HCT116 (cell line): ENCODE data around the gene ARHGAP42. TPM values are rescaled to one million over a fixed set of nuclear protein-coding genes. Genes with fewer than 3 reads are reported as not detected.

Experiments used
- ATAC-seq: fragments of 200-7000 bp; cut with Tn5 transposase; 2 replicates; pipeline ENCODE4 v1.9.1; 2020; ENCODE audit warnings: mild to moderate bottlenecking, moderate library complexity
- BruUV-seq: library from RNA; stranded (reverse); fragments of 400-500 nt; replicated peaks from 2 replicates; lab custom pipeline; 2021; lab: Mats Ljungman, UMichigan
- CTCF ChIA-PET: fragments of 300-600 bp; sonication (Branson Sonifier 250); formaldehyde crosslinking; loops from one replicate; lab custom pipeline; 2021; ENCODE audit warnings: antibody characterized with exemption; lab: Charles Lee
- POLR2A ChIA-PET: fragments of 300-600, 350-600 bp; sonication (Branson Sonifier 250); formaldehyde crosslinking; loops from one replicate; lab custom pipeline; 2021; ENCODE audit warnings: antibody characterized with exemption; lab: Charles Lee
- RAD21 ChIA-PET, 2 experiments: fragments of 300-600 bp; sonication (Branson Sonifier 250); formaldehyde crosslinking; loops; one replicate each; lab custom pipeline; 2023; ENCODE audit warnings: low total read pairs in 2 of 2; ENCODE audit not compliant: uncharacterized antibody in 2 of 2, unreplicated experiment in 2 of 2, low non-redundant PET in 1 of 2; lab: Charles Lee
- DNase-seq: peaks from one replicate; pipeline ENCODE4 v3.0.0-alpha.2; 2010; ENCODE audit warnings: low read depth, low spot score
- H2AFZ ChIP-seq: fragments of 200-600 bp; shearing (Covaris generic), sonication (generic); 2 replicates; pipeline ENCODE4 v1.6.1; 2017; ENCODE audit warnings: low read depth, mixed run types, mixed read lengths, antibody characterized with exemption, low read length; ENCODE audit not compliant: poor library complexity, severe bottlenecking
- H3K27ac ChIP-seq: 2 replicates; pipeline ENCODE4 v1.5.1; 2012; ENCODE audit warnings: low read depth, low read length
- H3K27me3 ChIP-seq: fragments of 200-600 bp; sonication (generic); 2 replicates; pipeline ENCODE4 v1.6.1; 2016; ENCODE audit warnings: mixed run types, low read length, mixed read lengths; ENCODE audit not compliant: insufficient read depth
- H3K36me3 ChIP-seq, 2 experiments: fragments of 200-500 bp in 1 of 2; fragments of 200-600 bp in 1 of 2; sonication (Bioruptor generic) in 1 of 2; sonication (generic) in 1 of 2; 2 replicates each; pipeline versions ENCODE4 v1.5.1 to v1.6.1; 2014 to 2016; ENCODE audit warnings: low read length in 2 of 2, inconsistent platforms in 1 of 2, mixed read lengths in 1 of 2, mixed run types in 1 of 2; ENCODE audit not compliant: insufficient read depth in 2 of 2, control insufficient read depth in 1 of 2
- H3K4me1 ChIP-seq, 2 experiments: fragments of 200-600 bp in 1 of 2; sonication (generic) in 1 of 2; 2 replicates each; pipeline versions ENCODE4 v1.5.1 to v1.6.1; 2012 to 2017; ENCODE audit warnings: low read length in 2 of 2, inconsistent platforms in 1 of 2, mild to moderate bottlenecking in 1 of 2, mixed read lengths in 1 of 2, mixed run types in 1 of 2, moderate library complexity in 1 of 2; ENCODE audit not compliant: insufficient read depth in 2 of 2, control insufficient read depth in 1 of 2
- H3K4me2 ChIP-seq: fragments of 200-600 bp; sonication (generic); 2 replicates; pipeline ENCODE4 v1.6.1; 2017; ENCODE audit warnings: mixed run types, low read length, mixed read lengths
- H3K4me3 ChIP-seq, 2 experiments: fragments of 200-600 bp in 1 of 2; sonication (generic) in 1 of 2; replicated peaks in 1 of 2; 2 replicates each; pipeline ENCODE4 v1.5.1; 2011 to 2016; ENCODE audit warnings: low read length in 2 of 2, control low read depth in 1 of 2, low read depth in 1 of 2, mild to moderate bottlenecking in 1 of 2, mixed read lengths in 1 of 2, mixed run types in 1 of 2
- H3K79me2 ChIP-seq: fragments of 200-600 bp; sonication (generic); 2 replicates; pipeline ENCODE4 v1.6.1; 2017; ENCODE audit warnings: mild to moderate bottlenecking, mixed run types, low read length, moderate library complexity, mixed read lengths; ENCODE audit not compliant: insufficient read depth
- H3K9ac ChIP-seq: fragments of 200-600 bp; sonication (generic); 2 replicates; pipeline ENCODE4 v1.6.1; 2016; ENCODE audit warnings: low read length, mixed read lengths
- H3K9me2 ChIP-seq: fragments of 200-600 bp; sonication (generic), shearing (Covaris generic); 2 replicates; pipeline ENCODE4 v1.6.1; 2017; ENCODE audit warnings: mixed run types, mild to moderate bottlenecking, moderate library complexity; ENCODE audit not compliant: insufficient read depth
- H3K9me3 ChIP-seq, 2 experiments: fragments of 200-500 bp in 1 of 2; fragments of 200-600 bp in 1 of 2; sonication (Bioruptor generic) in 1 of 2; sonication (generic) in 1 of 2; 2 replicates each; pipeline ENCODE4 v1.6.1; 2014 to 2017; ENCODE audit warnings: low read length in 2 of 2, mixed read lengths in 2 of 2, inconsistent platforms in 1 of 2, low read depth in 1 of 2, mild to moderate bottlenecking in 1 of 2, mixed run types in 1 of 2, moderate library complexity in 1 of 2; ENCODE audit not compliant: control insufficient read depth in 1 of 2, insufficient read depth in 1 of 2
- H4K20me1 ChIP-seq: fragments of 200-600 bp; sonication (generic), shearing (Covaris generic); 2 replicates; pipeline ENCODE4 v1.6.1; 2017; ENCODE audit warnings: mixed run types, mild to moderate bottlenecking, moderate library complexity; ENCODE audit not compliant: insufficient read depth
- CBX3 ChIP-seq: IDR thresholded peaks from 2 replicates; pipeline ENCODE4 v1.6.1; 2012; ENCODE audit warnings: low read depth
- CEBPB ChIP-seq: IDR thresholded peaks from 2 replicates; pipeline ENCODE4 v1.6.1; 2012; ENCODE audit warnings: low read depth
- EGR1 ChIP-seq: IDR thresholded peaks from 2 replicates; pipeline ENCODE4 v1.6.1; 2012; ENCODE audit warnings: low read depth
- ELF1 ChIP-seq: IDR thresholded peaks from 2 replicates; pipeline ENCODE4 v1.6.1; 2012; ENCODE audit warnings: low read depth, borderline replicate concordance
- EZH2 ChIP-seq: fragments of 200-600 bp; sonication (generic); IDR thresholded peaks from 2 replicates; pipeline ENCODE4 v1.6.1; 2017; ENCODE audit warnings: antibody characterized with exemption, mixed run types
- EZH2phosphoT487 ChIP-seq: fragments of 200-600 bp; IDR thresholded peaks from 2 replicates; pipeline ENCODE4 v1.6.1; 2018; ENCODE audit warnings: antibody characterized with exemption, borderline replicate concordance
- JUND ChIP-seq: IDR thresholded peaks from 2 replicates; pipeline ENCODE4 v1.6.1; 2012
- POLR2AphosphoS5 ChIP-seq: IDR thresholded peaks from 2 replicates; pipeline ENCODE4 v1.6.1; 2011; ENCODE audit warnings: mild to moderate bottlenecking, low read depth, low read length, moderate library complexity
- RAD21 ChIP-seq: IDR thresholded peaks from 2 replicates; pipeline ENCODE4 v1.6.1; 2012; ENCODE audit warnings: low read depth, mild to moderate bottlenecking
- SIN3A ChIP-seq: IDR thresholded peaks from 2 replicates; pipeline ENCODE4 v1.6.1; 2012; ENCODE audit warnings: low read depth
- YY1 ChIP-seq: IDR thresholded peaks from 2 replicates; pipeline ENCODE4 v1.6.1; 2011; ENCODE audit warnings: low read length, low read depth, moderate library complexity, mild to moderate bottlenecking; ENCODE audit not compliant: insufficient replicate concordance; ENCODE audit errors: extremely low read depth
- ZFX ChIP-seq: fragments of 450-650 bp; IDR thresholded peaks from 2 replicates; pipeline ENCODE4 v1.6.1; 2017
- intact Hi-C: fragments of 100-400 bp; cut with micrococcal nuclease; formaldehyde crosslinking; loops from 2 replicates; pipeline ENCODE4 v1.10.0; 2022
- total RNA-seq: library from RNA; stranded (reverse); gene quantifications from one replicate; pipeline ENCODE4 v1.2.1, GENCODE V29; 2021; ENCODE audit not compliant: unreplicated experiment
- TF ChIP-seq, protein P1 (sequence below), 3 experiments: fragments of 200-600 bp in 1 of 3; sonication (generic) in 1 of 3; IDR thresholded peaks in 2 of 3; conservative IDR thresholded peaks in 1 of 3; 2 replicates each; pipeline ENCODE4 v1.5.1; 2012 to 2017; ENCODE audit warnings: low read depth in 2 of 3, low read length in 2 of 3, antibody characterized with exemption in 1 of 3, borderline replicate concordance in 1 of 3, control low read depth in 1 of 3, mild to moderate bottlenecking in 1 of 3, mixed read lengths in 1 of 3, mixed run types in 1 of 3, moderate library complexity in 1 of 3; ENCODE audit not compliant: insufficient read depth in 1 of 3
- TF ChIP-seq, protein P2 (sequence below): IDR thresholded peaks from 2 replicates; pipeline ENCODE4 v1.6.1; 2012
- TF ChIP-seq, protein P3 (sequence below): IDR thresholded peaks from 2 replicates; pipeline ENCODE4 v1.6.1; 2012
- TF ChIP-seq, protein P4 (sequence below): IDR thresholded peaks from 2 replicates; pipeline ENCODE4 v1.6.1; 2012; ENCODE audit warnings: low read depth

Gene ARHGAP42
- total RNA-seq, 1 experiment from 2014 or later, result 12.3 TPM

DNA sequence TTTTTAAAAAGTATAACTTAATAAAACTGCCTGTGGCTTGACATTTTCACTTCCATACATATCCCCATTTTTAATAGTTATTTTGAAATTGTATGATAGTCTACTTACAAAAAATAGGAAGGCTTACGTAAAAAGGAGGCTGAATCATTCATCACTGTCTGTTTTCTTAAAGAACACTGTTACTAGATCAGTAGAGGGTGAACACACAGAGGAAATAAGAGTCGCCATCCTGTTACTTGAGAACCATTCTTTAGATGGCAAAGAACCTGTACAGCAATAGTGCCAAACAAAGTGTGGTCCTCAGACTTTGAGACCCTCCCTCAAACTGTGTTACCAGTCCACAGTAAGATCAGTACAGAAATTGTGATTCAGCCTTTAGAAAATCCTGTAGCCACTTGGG lies 261.8 kb downstream of the ARHGAP42 start:
- H3K36me3 ChIP-seq, result no peaks in the 10 kb centered on the region
- H3K27me3 ChIP-seq, result no peaks in the 10 kb centered on the region
- no peak for DNase-seq
- no peak overlapping the region for H3K9ac ChIP-seq
- no peak for ATAC-seq
- RAD21 ChIA-PET, result no interaction called here
- TF ChIP-seq CEBPB (no peak), POLR2AphosphoS5 (no peak), ELF1 (no peak), EZH2phosphoT487 (no peak), EGR1 (no peak), RAD21 (no peak), EZH2 (no peak), JUND (no peak), SIN3A (no peak), CBX3 (no peak), ZFX (no peak), YY1 (no peak)
- TF ChIP-seq, protein P1, sequence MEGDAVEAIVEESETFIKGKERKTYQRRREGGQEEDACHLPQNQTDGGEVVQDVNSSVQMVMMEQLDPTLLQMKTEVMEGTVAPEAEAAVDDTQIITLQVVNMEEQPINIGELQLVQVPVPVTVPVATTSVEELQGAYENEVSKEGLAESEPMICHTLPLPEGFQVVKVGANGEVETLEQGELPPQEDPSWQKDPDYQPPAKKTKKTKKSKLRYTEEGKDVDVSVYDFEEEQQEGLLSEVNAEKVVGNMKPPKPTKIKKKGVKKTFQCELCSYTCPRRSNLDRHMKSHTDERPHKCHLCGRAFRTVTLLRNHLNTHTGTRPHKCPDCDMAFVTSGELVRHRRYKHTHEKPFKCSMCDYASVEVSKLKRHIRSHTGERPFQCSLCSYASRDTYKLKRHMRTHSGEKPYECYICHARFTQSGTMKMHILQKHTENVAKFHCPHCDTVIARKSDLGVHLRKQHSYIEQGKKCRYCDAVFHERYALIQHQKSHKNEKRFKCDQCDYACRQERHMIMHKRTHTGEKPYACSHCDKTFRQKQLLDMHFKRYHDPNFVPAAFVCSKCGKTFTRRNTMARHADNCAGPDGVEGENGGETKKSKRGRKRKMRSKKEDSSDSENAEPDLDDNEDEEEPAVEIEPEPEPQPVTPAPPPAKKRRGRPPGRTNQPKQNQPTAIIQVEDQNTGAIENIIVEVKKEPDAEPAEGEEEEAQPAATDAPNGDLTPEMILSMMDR (IDR thresholded peaks at IDR 0.05 in 2 of 3, conservative IDR thresholded peaks at IDR 0.05 in 1 of 3; ENCODE audit: borderline replicate concordance in 1 of 3, insufficient read depth in 1 of 3, low read depth in 2 of 3, low read length in 2 of 3), result no peak
- TF ChIP-seq, protein P2, sequence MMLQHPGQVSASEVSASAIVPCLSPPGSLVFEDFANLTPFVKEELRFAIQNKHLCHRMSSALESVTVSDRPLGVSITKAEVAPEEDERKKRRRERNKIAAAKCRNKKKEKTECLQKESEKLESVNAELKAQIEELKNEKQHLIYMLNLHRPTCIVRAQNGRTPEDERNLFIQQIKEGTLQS, result no peak
- TF ChIP-seq, protein P3, sequence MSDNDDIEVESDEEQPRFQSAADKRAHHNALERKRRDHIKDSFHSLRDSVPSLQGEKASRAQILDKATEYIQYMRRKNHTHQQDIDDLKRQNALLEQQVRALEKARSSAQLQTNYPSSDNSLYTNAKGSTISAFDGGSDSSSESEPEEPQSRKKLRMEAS, result no peak
- TF ChIP-seq, protein P4, sequence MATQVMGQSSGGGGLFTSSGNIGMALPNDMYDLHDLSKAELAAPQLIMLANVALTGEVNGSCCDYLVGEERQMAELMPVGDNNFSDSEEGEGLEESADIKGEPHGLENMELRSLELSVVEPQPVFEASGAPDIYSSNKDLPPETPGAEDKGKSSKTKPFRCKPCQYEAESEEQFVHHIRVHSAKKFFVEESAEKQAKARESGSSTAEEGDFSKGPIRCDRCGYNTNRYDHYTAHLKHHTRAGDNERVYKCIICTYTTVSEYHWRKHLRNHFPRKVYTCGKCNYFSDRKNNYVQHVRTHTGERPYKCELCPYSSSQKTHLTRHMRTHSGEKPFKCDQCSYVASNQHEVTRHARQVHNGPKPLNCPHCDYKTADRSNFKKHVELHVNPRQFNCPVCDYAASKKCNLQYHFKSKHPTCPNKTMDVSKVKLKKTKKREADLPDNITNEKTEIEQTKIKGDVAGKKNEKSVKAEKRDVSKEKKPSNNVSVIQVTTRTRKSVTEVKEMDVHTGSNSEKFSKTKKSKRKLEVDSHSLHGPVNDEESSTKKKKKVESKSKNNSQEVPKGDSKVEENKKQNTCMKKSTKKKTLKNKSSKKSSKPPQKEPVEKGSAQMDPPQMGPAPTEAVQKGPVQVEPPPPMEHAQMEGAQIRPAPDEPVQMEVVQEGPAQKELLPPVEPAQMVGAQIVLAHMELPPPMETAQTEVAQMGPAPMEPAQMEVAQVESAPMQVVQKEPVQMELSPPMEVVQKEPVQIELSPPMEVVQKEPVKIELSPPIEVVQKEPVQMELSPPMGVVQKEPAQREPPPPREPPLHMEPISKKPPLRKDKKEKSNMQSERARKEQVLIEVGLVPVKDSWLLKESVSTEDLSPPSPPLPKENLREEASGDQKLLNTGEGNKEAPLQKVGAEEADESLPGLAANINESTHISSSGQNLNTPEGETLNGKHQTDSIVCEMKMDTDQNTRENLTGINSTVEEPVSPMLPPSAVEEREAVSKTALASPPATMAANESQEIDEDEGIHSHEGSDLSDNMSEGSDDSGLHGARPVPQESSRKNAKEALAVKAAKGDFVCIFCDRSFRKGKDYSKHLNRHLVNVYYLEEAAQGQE, result no peak
- no peak overlapping the region for H2AFZ ChIP-seq
- H3K79me2 ChIP-seq, result no peaks in the 10 kb centered on the region
- no peaks in the 10 kb centered on the region for H3K9me2 ChIP-seq
- no peaks in the 10 kb centered on the region; the same call in 1 of the 2 replicates for H4K20me1 ChIP-seq
- POLR2A ChIA-PET, result no interaction called here
- no peaks in the 10 kb centered on the region for H3K4me1 ChIP-seq
- no peaks in the 10 kb centered on the region for H3K9me3 ChIP-seq
- H3K27ac ChIP-seq, result no peak overlapping the region
- no peak overlapping the region for H3K4me3 ChIP-seq
- no peak overlapping the region for H3K4me2 ChIP-seq
- no TSS peak for BruUV-seq
- intact Hi-C loops, result no loop called here
- CTCF ChIA-PET, result no interaction called here
